GM21381 (cell line): ENCODE measurements around the gene ZGPAT.
A peak's percentile ranks its signal among the peaks of the same experiment; 100 is the strongest.
"Not testable (repeated sequence)": the region's sequence is repeated elsewhere in the genome, so short reads cannot be mapped to it uniquely, and the experiment has no call there.

ENCODE experiments used
- ATAC-seq: cut with Tn5 transposase; IDR thresholded peaks from one replicate; pipeline ENCODE4 v1.9.1; 2021; ENCODE audit warnings: mild to moderate bottlenecking, moderate library complexity; ENCODE audit not compliant: unreplicated experiment

The ZGPAT gene, protein sequence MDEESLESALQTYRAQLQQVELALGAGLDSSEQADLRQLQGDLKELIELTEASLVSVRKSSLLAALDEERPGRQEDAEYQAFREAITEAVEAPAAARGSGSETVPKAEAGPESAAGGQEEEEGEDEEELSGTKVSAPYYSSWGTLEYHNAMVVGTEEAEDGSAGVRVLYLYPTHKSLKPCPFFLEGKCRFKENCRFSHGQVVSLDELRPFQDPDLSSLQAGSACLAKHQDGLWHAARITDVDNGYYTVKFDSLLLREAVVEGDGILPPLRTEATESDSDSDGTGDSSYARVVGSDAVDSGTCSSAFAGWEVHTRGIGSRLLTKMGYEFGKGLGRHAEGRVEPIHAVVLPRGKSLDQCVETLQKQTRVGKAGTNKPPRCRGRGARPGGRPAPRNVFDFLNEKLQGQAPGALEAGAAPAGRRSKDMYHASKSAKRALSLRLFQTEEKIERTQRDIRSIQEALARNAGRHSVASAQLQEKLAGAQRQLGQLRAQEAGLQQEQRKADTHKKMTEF

GRCh38 chr20:63707558-63708300 lies at the start of gene ZGPAT, which contains the start of gene ARFRP1:
Gene ZGPAT (plus strand): TSS chr20:63708039. CDS start chr20:63708581, 542 bp downstream.
Gene ARFRP1 (minus strand): TSS chr20:63707976. CDS start chr20:63707091, 885 bp downstream.
- ATAC-seq = peak; percentile 68

DNA sequence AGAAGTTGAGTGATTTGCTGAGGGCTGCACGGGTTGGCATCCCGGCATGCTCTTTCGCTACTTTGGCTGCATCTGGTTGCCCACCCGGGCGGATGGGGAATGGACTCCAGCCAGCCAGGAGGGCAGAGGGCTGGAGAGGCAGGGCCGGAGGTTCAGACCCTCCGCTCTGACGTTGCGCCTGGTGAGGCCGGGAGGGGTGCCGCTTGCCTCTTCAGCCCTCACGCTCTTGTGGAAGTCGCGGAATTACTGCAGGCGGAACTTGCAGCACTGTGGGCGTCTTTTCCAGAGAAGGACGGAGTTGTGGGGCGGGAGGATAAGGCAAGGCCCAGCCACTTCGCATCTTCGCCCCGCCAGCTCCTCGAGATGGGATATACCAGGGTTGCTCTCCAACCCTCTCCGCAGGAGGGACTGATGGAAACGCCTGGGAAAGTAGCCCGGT lies 49.1 kb upstream of the ZGPAT start:
- peak; percentile 24 for ATAC-seq

GRCh38 chr20:63659370-63659769 lies 48.5 kb upstream of the ZGPAT start:
- no peak for ATAC-seq

- ATAC-seq = not testable (repeated sequence)
Observed at GRCh38 chr20:63660174-63660573, 47.7 kb upstream of the ZGPAT start.

DNA sequence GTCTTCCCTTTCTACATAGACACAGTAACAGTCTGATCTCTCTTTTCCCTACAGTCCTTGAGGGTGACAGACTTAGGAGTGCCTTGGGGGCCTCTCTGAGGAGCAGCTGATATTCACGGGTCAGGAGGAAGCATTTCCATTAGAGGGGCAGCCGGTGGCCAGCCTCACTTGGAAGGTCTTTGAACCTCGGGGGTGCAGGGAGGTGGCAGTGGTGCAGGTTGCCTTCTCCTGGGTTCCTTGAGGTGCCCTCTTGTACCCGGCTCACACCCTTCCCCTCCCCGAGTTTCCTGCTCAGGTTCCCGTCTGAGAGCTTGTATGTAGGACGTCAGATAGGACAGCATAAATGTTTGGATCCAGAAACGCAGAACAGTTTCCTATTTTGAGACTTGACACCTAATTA lies 47.2 kb upstream of the ZGPAT start:
- ATAC-seq = no peak

DNA sequence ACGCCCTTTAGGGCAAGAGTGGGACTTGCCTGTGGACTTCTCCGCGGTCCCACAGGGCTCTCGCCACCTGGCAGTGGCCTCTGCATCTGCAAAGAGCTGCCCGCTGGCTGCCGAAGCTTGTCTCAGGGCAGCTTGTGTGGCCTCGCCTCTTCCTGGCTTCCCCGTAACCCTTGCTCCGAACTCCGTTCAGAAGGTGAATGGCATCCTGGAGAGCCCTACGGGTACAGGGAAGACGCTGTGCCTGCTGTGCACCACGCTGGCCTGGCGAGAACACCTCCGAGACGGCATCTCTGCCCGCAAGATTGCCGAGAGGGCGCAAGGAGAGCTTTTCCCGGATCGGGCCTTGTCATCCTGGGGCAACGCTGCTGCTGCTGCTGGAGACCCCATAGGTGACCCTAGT lies 46.7 kb upstream of the ZGPAT start:
- ATAC-seq = no peak

DNA sequence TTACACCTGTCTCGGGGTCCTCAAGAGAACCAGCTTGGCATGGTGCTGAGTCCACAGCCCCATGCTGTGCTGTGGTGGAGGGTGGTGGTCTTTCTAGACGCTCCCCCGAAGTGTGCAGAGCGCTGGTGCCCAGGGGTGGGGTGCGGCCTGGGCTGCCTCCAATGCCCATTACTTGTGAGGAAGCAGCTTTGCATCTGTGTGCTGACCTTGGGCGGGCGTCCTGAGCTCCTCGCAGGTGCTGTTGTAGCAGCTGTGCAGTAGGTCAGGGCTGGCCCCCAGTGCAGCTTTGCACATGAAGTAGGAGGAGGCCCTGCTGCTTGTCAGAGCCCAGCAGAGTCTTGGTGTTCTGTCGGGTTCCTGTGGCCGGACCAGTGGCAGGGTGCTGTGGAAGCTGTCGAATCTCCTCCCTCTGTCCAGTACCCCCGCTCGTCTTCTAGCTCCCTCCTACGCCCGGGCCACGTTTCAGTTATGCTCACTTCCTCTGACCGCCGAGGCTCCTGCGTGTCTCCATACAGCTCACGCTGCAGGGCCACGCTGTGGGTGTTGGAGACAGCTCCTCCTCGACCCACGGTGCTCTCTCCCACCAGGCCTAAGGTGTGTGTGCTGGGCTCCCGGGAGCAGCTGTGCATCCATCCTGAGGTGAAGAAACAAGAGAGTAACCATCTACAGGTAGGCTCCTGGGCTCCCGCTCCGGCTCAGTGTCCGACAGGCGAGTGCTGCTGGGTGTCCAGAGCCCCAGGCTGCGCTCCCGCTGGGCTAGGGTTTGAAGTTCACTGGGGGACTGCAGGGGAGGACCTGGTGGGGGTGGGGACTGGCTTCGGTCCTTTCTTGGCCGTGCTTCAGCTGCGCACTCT lies 45.7 kb upstream of the ZGPAT start:
- no peak for ATAC-seq

DNA sequence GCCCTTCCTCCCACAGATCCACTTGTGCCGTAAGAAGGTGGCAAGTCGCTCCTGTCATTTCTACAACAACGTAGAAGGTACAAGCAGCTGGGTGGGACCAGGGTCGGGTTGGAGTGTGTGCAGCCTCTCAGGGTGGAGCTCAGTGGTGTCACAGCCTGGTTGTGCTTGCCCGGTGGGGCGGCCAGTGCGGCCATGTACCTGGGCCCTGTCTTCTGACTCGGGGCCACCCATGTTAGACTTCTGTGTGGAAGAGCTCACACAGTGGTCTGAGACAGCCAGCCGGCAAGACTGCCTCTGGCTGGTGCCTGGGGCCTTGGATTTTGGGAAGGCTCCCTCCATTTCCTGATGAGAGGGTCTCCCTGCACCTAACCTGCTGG lies 45.0 kb upstream of the ZGPAT start:
- ATAC-seq = no peak

DNA sequence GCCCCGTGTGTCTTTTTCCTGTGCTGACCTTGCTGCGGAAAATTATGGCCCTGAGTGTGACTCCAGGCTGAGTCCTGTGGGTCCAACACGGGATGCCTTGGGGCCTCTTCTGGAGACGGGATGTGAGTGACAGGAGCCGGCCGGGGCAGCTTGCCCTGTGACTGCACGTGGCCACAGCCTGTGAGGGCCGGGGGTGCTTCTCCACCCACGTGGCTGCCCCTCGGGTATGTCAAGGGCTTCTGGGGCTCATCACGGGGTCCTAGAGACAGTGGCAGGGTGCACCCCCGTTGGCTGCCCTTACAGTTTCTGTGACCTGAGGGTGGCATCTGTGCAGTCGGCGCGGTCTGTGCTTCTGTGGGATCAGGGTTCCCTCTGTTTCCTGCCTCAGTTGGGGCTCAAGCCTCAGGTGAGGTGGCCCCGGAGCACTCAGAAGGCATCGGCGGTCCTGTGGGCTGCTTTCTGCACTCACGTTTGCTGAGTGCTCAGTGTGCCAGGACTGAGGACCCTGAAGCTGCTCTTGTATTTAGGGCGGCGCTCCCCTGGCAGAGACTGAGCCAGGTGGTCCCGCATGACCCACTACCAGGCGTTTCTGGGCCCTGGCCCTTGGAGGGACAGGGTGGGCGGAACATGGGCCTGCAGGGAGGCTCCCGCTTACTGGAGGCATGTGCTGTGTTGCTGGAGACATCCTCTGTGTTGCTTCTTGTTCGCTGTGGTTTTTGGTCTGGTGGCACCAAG lies 44.3 kb upstream of the ZGPAT start:
- no peak for ATAC-seq

GRCh38 chr20:63664143-63664851 lies 43.5 kb upstream of the ZGPAT start:
- no peak for ATAC-seq

- no peak for ATAC-seq
Observed at GRCh38 chr20:63664861-63665594, 42.8 kb upstream of the ZGPAT start.

GRCh38 chr20:63665708-63666107 lies 42.1 kb upstream of the ZGPAT start:
- ATAC-seq = no peak

DNA sequence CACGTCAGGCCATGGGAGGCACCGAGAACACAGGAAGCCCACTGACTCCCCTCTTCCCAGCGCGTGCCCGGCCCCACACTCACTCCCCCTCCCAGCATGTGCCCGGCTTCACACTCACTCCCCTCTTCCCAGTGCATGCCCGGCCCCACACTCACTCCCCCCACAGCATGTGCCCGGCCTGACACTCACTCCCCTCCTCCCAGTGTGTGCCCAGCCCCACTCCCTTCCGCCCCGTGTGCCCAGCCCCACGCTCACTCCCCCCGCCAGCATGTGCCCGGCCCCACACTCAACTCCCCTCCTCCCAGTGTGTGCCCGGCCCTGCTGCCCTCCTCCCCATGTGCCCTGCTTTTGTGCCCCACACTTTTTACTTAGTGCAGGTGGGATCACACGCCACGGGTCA lies 40.0 kb upstream of the ZGPAT start:
- ATAC-seq = no peak

- no peak for ATAC-seq
Observed at GRCh38 chr20:63668351-63668750, 39.5 kb upstream of the ZGPAT start.

DNA sequence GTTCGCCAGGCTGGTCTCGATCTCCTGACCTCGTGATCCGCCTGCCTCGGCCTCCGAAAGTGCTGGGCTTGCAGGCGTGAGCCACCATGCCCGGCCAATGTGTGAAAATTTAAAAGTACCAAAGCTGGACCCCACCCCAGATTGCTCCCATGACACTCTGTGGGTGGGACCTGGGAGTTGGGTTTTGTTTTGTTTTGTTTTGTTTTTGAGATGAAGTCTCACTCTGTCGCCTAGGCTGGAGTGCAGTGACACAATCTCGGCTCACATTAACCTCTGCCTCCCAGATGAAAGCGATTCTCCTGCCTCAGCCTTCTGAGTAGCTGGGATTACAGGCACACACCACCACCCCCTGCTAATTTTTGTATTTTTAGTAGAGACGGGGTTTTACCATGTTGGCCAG lies 36.1 kb upstream of the ZGPAT start:
- ATAC-seq = not testable (repeated sequence)

- ATAC-seq = no peak
Observed at GRCh38 chr20:63672666-63673065, 35.2 kb upstream of the ZGPAT start.

- ATAC-seq = no peak
Observed at GRCh38 chr20:63673951-63674350, 33.9 kb upstream of the ZGPAT start.

DNA sequence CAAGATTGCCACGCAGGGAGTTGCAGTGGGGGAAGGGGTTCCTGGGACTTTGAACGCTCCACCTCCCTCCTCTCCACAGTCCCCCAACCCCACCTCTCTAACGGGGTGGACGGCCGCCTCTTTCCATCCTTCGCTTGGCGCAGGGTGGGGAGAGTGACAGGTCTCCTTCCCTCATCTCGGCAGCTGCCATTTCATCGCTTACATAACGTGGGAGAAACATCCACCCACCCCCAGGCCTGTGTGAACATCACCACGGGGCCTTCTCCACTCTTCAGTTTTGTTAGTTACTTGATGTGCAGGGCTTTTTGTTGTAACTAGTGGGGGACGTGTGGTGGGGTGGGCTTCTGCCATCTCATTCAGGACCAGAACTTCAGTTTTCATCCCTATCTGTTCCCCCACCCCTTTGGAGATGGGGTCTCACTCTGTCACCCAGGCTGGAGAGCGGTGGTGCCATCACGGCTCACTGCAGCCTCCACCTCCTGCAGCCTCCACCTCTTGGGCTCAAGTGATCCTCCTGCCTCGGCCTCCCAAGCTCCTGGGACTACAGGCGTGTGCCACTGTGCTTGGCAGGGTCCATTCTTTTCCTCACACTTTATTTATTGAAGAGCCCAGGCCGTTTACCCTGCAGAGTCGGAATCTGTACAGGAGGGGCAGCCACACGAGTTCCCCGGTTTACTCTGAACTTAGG lies 32.0 kb upstream of the ZGPAT start:
- ATAC-seq = no peak
